ENCODE measurements around the gene MAP2K4. TPM values are rescaled to one million over a fixed set of nuclear protein-coding genes. Genes with fewer than 3 reads are reported as not detected.

MAP2K4 gene
- total RNA-seq, 1 experiment from 2014 or later, result 46.1 TPM

DNA sequence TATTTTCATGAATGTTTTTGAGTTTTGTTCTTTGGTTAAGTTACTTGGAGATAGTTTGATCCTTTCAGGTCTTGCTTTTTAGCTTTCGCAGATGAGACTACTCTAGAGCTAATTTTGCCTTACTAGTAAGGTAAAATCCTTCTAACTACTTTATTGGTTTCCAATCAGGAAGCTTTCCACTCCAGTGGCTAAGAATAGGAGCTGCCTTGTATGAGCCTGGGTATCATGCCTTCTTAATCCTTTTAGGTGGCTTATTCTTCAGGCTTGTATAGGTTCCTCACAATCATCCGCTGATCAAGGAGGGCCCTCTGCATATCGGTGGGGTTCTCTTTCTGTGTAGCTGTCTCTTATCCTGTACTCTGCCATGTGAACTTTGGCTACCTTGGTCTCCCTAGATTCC, 53.7 kb downstream of the MAP2K4 start:
- Histone ChIP-seq H4K5ac (ENCODE audit: insufficient read length, low read depth, low read length) (no peak overlapping the region), H3K23ac (ENCODE audit: insufficient read length, low read depth, low read length) (no peak overlapping the region), H3T11ph (ENCODE audit: low read length) (no peak overlapping the region), H3K4ac (ENCODE audit: low read depth, low read length) (no peak overlapping the region), H3K79me1 (ENCODE audit: insufficient read depth, low read depth, low read length, poor library complexity, severe bottlenecking) (peaks cover 2% of the 10 kb centered on the region), H4K20me1 (ENCODE audit: control insufficient read depth, insufficient read depth, insufficient read length) (no peaks in the 10 kb centered on the region), H3K4me1 (ENCODE audit: insufficient read depth, low read length) (no peaks in the 10 kb centered on the region), H4K8ac (replicated peaks; ENCODE audit: insufficient read length, low read depth, low read length) (no peak overlapping the region), H3K9ac (ENCODE audit: extremely low read depth, insufficient read length, low read length) (no peak overlapping the region), H2BK20ac (ENCODE audit: low read depth, low read length, poor library complexity, severe bottlenecking) (no peak overlapping the region), H4K91ac (ENCODE audit: insufficient read length, low read depth, low read length) (no peak overlapping the region), H3K14ac (ENCODE audit: insufficient read depth, low read length) (no peak overlapping the region), H2AK5ac (ENCODE audit: insufficient read length, low read length) (no peak overlapping the region), H2BK120ac (ENCODE audit: low read depth, low read length, poor library complexity, severe bottlenecking) (no peak overlapping the region), H2BK12ac (ENCODE audit: insufficient read length, low read depth, low read length) (no peak overlapping the region), H2BK5ac (ENCODE audit: insufficient read length, low read length) (no peak overlapping the region), H3K79me2 (ENCODE audit: insufficient read depth, low read length) (no peaks in the 10 kb centered on the region), H3K27me3 (ENCODE audit: insufficient read depth, low read length) (no peaks in the 10 kb centered on the region), H3K23me2 (ENCODE audit: insufficient read length, low read depth, low read length, poor library complexity, severe bottlenecking) (no peaks in the 10 kb centered on the region), H2AFZ (ENCODE audit: low read length) (no peak overlapping the region), H3K56ac (ENCODE audit: insufficient read length, low read depth, low read length) (no peak overlapping the region), H3K9me3 (ENCODE audit: control insufficient read depth, low read depth, low read length) (no peaks in the 10 kb centered on the region), H3K18ac (ENCODE audit: insufficient read length, low read depth, low read length) (no peak overlapping the region), H2BK15ac (ENCODE audit: low read depth, low read length) (no peak overlapping the region), H3K27ac (ENCODE audit: insufficient read length, low read depth, low read length) (no peak overlapping the region), H3K4me2 (ENCODE audit: insufficient read depth, insufficient read length, low read length) (no peak overlapping the region)
- H3K4me1 Mint-ChIP-seq, result no peaks in the 10 kb centered on the region
- no peak overlapping the region for H3K4me3 Mint-ChIP-seq
- DNase-seq, result no peak
- no CpG with 5 or more reads among the region's 3 CpGs for WGBS (ENCODE audit: extremely low coverage, insufficient read length, low lambda C conversion rate)
- no peaks in the 10 kb centered on the region for H3K9me3 Mint-ChIP-seq
- TF ChIP-seq, protein P1, sequence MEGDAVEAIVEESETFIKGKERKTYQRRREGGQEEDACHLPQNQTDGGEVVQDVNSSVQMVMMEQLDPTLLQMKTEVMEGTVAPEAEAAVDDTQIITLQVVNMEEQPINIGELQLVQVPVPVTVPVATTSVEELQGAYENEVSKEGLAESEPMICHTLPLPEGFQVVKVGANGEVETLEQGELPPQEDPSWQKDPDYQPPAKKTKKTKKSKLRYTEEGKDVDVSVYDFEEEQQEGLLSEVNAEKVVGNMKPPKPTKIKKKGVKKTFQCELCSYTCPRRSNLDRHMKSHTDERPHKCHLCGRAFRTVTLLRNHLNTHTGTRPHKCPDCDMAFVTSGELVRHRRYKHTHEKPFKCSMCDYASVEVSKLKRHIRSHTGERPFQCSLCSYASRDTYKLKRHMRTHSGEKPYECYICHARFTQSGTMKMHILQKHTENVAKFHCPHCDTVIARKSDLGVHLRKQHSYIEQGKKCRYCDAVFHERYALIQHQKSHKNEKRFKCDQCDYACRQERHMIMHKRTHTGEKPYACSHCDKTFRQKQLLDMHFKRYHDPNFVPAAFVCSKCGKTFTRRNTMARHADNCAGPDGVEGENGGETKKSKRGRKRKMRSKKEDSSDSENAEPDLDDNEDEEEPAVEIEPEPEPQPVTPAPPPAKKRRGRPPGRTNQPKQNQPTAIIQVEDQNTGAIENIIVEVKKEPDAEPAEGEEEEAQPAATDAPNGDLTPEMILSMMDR (conservative IDR thresholded peaks at IDR 0.05), result no peak
- no peak overlapping the region for H3K27ac Mint-ChIP-seq
- peaks cover 7 to 34% (median 18%) of the 10 kb centered on the region in 3 experiments; a peak in 5 of 7 replicates for H3K36me3 Mint-ChIP-seq (ENCODE audit: insufficient read depth in 1 of 3, low read depth in 3 of 3)
- H3K27me3 Mint-ChIP-seq (ENCODE audit: low read depth), result no peaks in the 10 kb centered on the region

All from H9 (cell line).